Endothelial cell of umbilical vein (primary cell): ENCODE measurements around the gene MIX23.

Experiments
- CTCF ChIP-seq, 2 donors: IDR thresholded peaks; 1 replicate in 1 of 2; 2 replicates in 1 of 2; pipeline ENCODE4 v1.5.1; 2011; ENCODE audit warnings: low read length in 2 of 2, mild to moderate bottlenecking in 2 of 2, moderate library complexity in 2 of 2, control low read depth in 1 of 2, inconsistent platforms in 1 of 2, low read depth in 1 of 2; ENCODE audit not compliant: insufficient read depth in 1 of 2; ENCODE audit errors: extremely low read depth in 1 of 2
- EZH2 ChIP-seq: IDR thresholded peaks from 2 replicates; pipeline ENCODE4 v1.6.1; 2012; ENCODE audit warnings: borderline replicate concordance, low read depth, mild to moderate bottlenecking, moderate library complexity, low read length, inconsistent platforms; ENCODE audit not compliant: severe bottlenecking
- FOS ChIP-seq: IDR thresholded peaks from 2 replicates; pipeline ENCODE4 v1.6.1; 2011; ENCODE audit warnings: mild to moderate bottlenecking, low read length, moderate library complexity, borderline replicate concordance; ENCODE audit not compliant: insufficient read depth
- GATA2 ChIP-seq: IDR thresholded peaks from 2 replicates; pipeline ENCODE4 v1.7.0; 2011; ENCODE audit warnings: low read depth, mild to moderate bottlenecking, moderate library complexity, mixed read lengths, low read length; ENCODE audit not compliant: insufficient read length, insufficient read depth
- MAX ChIP-seq: IDR thresholded peaks from 2 replicates; pipeline ENCODE4 v1.6.1; 2011; ENCODE audit not compliant: insufficient read depth, insufficient read length
- POLR2A ChIP-seq: IDR thresholded peaks from 2 replicates; pipeline ENCODE4 v1.6.1; 2012; ENCODE audit warnings: low read depth, mild to moderate bottlenecking, control low read depth, low read length
- POLR2AphosphoS5 ChIP-seq: IDR thresholded peaks from 2 replicates; pipeline ENCODE4 v1.6.1; 2012; ENCODE audit warnings: low read depth, mild to moderate bottlenecking, control low read depth, low read length, moderate library complexity; ENCODE audit not compliant: insufficient read depth

- TF ChIP-seq CTCF (IDR thresholded peaks at IDR 0.05; ENCODE audit: extremely low read depth in 1 of 2, insufficient read depth in 1 of 2, low read depth in 1 of 2, low read length in 2 of 2) (no peak), GATA2 (no peak), EZH2 (no peak), POLR2AphosphoS5 (no peak), POLR2A (no peak), FOS (no peak), MAX (no peak)
Observed at GRCh38 chr3:122364490-122364889, 18.5 kb downstream of the MIX23 start.
